ENCODE results near the gene ETV6.
"Not testable (repeated sequence)": the region's sequence is repeated elsewhere in the genome, so short reads cannot be mapped to it uniquely, and the experiment has no call there.

ETV6 gene

DNA sequence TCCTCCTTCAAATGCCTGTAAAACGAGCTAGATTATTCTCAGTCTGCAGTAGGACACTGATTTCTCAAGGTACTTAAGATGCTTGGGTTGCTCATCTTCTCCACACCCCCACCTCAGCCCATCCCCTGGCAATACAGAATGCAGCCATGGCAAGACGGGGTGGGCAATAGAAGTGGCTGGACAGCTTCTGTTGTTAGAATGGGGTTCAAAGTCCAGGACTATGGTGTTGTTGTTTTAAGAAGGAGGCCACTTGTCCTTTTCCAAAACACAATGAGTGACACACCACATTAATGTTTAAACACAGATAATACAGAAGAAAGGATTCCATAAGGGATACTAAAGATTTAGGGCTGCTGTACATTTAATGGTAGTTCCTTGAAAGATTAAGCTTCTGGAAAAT lies 232.4 kb downstream of the ETV6 start:
- DNase-seq (ENCODE audit: low read depth, low spot score) = no peak

DNA sequence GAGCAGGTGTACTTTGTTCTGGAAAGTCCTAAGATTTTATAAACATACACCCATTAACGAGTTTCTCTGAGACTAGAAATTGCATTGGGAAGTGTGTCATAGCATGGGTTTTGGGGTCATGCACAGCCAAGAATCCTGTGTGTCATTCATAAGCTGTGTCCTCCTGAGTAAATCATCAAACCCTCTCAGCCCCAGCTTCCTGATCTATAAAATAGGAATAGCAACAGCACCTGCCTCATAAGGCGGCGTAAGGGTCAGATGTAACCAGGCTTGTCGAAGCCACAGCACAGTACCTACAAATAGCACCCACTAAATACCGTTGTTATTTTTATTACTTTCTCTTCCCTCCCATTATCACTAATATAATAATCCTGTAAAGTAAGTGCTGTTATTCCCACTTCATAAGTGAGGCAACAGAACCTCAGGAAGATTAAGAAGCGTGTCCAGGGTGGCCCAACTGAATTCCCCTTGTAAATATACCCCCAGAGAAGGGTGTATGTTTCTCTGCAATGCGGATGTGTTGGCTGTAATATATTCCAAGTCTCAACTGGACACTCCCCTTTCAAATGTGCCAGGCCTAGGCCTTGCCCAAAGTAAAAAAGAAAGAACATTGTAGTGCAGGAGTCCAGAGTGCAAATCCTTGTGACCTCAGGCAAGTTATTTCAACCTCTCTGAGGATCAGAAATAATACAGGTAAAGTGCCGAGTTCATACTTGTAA lies 233.0 kb downstream of the ETV6 start:
- DNase-seq (ENCODE audit: low read depth, low spot score) = no peak

DNA sequence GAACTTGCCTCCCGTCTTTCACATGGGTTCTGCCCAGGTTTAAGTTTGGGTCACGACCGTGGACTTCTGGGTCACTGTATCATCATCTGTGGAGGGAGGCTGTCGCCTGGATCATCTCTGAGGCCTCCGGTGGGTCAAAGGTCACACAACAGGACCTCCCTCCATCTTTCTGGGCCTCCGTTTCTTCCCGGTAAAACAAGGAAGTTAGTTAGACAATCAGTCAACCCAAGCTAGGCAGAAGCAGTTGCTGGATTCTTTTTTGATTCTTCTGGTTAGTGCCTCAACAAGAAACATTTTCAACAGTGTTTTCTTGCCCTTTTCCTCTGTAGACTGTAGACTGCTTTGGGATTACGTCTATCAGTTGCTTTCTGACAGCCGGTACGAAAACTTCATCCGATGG lies 234.6 kb downstream of the ETV6 start:
- no peak for DNase-seq (ENCODE audit: low read depth, low spot score)

DNA sequence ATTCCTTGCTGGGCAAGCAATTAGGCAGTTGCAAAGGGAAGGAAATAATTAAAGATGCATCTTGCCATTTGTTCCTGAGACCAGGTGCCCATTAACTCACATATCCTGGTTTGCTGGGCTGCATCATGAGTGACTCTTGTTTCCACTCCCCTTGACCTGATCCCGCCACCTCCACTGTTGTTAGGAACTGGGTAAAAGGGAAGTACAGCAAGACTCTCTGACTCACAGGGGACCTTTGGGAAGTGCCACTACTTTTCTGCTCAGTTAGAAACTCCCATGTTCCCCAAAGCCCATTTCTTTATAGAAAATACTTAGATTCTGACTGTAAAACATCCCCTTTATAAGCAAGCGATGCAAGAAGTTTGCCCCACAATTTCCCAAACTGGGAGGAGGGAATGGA lies 235.2 kb downstream of the ETV6 start:
- no peak for DNase-seq (ENCODE audit: low read depth, low spot score)

DNA sequence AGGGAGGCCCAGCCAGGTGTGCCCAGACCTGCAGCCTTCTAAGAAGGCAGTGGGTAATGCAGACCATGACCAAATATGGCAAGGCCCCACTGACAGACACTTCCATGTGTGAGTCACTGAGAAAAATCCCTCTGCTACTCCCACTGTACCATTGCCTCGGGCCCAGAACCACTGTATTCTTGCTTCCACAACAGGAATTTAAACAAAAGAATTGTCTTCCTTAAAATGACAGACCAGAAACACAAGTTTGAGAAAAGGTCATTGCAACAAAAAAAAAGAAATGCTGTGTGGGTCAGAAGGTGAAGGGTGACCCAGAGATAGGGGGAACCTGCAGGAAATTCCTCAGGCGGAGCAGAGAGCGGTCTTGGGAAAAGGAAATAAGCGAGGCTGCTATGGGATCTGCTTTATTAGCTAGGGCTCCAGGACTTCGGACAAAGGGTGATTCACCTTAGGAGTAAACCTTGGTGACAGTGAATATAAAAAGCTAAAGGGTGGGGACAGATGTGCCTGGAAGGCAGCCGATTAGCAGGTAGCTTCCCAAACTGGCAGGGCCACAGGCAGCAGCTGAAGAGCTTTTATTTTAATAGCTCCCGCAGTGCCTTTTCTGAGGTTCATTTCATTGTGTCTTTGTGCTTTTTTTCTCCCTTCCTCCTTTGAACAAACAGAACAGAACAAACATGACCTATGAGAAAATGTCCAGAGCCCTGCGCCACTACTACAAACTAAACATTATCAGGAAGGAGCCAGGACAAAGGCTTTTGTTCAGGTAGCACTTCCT lies 236.0 kb downstream of the ETV6 start:
- DNase-seq (ENCODE audit: low read depth, low spot score) = no peak

DNA sequence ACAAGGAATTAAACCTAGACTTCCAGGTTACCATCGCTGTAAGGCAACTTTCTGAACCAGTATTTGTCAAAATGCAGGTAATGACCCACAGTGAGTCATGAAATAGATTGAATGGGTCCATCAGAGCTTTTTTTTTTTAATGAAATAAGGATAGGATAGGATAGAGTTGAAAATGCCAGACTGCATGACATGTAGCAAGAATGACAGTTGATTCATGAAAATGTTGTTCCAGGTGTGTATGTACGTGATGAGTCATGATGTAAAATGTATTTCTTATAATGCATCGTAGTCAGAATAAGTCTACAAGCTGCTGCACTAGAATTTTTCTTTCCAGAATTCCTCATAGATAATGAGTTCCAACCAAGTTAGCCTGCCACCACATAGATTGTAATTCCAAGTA lies 236.9 kb downstream of the ETV6 start:
- DNase-seq (ENCODE audit: low read depth, low spot score) = no peak

DNA sequence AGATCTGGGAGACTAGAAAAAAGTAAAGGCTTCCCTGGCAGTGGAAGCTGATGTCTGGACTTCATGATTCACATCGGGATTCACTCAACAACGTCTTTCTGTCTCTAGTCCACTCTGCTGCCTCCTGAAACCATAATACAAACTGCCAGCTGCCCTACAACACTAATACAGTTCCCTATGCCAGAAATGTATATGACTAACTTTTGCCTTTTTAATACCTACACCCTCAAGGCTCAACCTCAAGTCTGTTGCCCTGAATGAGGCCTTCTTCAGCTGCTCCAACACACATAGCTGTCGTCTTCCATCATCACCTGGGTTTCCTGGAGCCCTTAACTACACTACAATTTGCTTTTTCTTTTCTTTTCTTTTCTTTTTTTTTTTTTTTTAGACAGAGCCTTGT lies 238.6 kb downstream of the ETV6 start:
- no peak for DNase-seq (ENCODE audit: low read depth, low spot score)

DNA sequence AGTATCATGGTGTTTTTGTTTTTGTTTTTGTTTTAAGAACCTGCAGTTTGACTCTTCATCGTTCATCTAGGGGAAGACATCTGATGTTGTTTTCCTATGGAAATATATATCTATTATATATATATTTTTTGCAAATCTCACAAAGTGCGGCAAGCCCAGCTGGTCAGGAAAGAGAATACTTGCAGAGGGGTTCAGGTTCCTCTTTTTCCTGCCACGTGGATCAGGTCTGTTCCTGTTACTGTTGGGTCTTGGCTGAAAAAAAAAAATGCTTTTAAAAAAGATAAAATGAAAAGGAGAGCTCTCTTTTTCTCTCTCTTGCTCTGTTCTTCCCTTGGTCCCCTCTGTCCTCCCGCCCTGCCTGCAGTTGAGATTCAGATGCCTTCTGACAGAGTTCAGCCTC lies 241.9 kb downstream of the ETV6 start:
- DNase-seq (ENCODE audit: low read depth, low spot score) = no peak

DNA sequence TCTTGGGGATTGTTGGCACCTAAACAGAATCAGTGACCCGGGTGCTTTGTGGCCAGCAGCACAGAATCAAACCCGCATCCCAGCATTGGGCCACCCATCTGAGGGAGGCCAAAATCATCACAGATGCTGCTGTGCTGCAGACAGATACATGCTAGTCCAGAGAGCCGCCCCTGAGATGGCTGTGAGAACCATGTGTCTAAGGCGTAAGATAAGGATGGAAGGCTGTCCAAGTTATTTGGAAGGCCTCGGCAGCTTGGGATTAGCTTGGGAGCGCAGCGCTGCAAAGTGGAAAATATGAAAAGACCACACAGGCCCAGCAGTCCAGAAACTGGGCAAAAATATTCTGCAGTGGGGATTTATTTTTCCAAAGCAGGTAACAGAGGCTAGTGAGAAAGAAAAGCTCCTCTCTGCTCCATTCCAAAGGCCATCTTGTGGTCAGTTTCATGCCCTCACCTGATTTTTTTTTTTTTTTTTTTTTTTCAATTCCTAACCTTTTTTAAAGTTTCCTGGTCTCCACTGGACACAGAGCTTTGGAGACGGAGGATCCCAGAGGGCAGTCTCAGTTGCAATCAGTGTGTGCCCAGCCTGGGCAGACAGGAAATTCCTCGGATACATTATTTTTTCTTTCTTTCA lies 242.4 kb downstream of the ETV6 start:
- DNase-seq (ENCODE audit: low read depth, low spot score) = no peak

DNA sequence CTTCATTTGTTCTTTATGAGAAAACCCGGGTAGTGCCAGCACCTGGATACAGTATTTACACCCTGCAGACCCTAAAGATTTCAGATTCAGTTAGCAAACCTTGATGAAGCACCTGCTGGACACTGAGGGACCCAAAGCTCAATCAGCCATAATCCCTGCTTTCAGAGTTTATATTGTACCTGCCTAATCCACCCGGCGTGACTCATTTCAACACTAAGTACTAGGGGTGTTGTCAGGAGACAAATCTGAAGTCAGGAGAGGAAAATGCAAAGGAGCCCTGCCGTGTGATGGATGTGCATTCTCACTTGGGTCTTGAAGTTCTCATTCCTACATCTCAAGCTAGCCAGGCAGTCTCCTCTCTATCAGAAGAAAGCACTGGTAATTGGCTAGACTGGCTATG lies 244.5 kb downstream of the ETV6 start:
- DNase-seq (ENCODE audit: low read depth, low spot score) = no peak

DNA sequence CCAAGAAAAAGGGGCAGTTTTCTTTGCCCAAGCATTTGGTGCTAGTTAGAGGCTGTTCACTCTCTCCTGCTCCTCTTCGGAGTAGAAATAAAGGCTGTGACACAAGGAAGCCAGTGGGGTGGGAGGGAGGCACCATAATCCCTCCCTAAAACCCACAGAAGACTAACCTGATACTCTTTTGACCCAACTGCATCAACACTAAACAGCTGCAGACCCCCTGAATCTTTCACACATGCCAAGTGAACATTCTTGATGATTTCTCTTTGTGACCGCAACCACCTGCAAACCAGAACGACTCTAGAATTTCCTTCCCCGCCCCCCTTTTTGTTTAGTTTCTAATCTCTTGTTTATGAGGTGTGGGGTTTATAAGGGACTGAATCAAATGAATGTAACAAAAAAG lies 245.4 kb downstream of the ETV6 start:
- no peak for DNase-seq (ENCODE audit: low read depth, low spot score)

DNA sequence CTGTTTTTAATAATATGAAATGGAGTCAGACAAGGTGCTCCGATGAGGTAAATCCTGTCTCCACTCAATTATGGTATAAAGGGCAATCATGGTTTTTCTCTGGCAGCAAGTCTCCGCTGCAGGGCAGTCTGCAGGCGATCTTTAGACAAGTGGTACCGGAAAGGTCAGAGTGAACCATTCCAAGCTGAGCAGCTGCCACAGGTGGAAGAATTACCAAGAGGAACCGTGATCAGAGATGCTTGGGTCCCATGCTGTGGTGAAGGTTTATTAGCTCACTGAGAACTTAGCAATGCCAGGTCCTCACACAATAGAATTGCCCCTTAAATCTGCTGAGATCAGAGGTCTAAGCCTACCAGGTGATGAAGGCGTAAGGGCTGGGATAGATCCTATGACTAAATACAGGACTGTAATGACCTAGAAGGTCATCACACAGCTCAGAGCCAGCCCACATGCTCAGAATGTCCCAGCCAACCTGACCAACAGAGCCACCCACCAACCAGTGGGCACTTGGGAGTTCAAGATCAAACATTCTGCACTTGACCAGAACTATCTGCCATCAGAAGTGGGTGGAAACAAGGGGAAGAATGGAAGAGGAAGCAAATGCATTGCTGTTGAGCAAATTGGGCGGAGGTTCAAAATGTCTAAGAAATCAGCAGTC lies 246.1 kb downstream of the ETV6 start:
- no peak for DNase-seq (ENCODE audit: low read depth, low spot score)

DNA sequence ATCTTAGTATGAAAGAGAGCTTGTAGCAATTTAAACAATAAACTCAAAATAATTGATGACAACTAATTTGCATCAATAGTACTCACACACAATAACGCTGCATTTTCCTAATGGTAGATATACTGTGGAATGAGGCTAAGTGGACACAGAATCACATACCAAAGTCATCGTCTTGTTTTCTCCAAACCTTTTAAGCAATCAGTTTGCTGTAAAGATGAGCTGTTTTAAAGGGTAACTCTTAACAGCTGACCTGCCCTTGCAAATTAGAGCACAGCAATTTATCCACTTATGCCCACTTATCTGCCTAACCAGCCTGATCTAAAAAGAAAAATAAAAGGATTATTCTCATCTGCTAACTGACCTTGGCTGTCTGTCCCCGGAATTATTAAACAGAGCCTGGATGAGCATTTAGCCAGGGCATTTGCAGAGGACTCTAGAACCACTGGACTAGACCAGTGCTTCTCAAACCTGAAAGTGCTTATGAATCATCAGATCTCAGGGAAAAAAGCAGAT lies 247.0 kb downstream of the ETV6 start:
- DNase-seq (ENCODE audit: low read depth, low spot score) = no peak

DNA sequence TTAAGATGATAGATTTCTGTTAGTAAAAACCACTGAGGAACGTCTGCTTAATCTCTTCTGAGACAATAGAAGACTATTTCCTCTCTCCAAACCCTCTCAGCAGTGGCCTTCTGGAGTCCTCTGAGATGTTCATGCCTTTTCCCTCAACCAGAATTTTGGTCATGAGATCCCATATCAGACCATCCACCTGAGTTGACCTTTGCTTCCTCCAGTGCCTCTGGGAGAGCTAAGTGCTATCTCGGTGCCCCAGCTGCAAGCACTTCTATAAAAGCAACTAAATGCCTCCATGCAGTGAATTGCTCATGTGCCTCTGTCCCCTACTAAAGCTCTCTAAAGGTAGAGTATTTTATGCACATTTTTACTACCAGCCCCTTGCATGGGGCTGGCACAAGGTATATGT lies 248.4 kb downstream of the ETV6 start:
- no peak for DNase-seq (ENCODE audit: low read depth, low spot score)

DNA sequence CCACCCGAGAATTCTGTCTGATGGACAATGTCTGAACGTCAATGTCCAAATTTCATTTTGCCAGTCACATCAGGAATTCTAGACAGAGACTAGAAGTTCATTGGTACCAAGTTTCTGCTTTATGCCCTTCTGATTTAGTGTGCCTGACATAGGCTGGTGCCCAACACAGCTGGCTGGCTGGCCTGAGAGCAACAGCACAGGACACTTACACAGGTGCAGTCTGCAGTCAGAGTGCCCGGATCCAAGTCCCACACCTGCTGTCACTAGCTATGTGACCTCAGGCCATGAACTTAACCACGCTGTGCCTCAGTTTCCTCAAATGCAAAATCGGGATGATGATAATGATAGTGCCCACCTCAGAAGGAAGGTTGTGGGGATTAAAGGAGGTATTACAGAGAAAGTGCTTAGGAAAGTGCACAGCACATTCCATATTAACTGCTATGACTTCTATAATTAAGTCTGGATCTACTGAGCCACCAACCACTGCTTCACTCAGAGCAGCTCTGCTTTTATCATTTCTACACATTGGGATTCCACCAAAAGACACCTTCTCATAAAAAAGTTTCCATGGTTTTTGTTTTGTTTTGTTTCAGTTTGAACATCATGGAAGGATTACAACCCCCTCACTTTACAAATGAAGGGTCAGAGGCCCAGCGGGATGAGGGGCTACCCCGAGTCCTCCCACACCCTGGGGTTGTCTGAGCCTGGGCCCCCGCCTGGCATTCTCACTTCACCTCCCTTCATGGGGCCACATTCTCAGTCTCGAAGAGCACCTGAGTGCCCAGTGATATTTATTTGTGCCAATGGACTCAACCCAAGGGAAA lies 252.4 kb downstream of the ETV6 start:
- DNase-seq (ENCODE audit: low read depth, low spot score) = no peak

DNA sequence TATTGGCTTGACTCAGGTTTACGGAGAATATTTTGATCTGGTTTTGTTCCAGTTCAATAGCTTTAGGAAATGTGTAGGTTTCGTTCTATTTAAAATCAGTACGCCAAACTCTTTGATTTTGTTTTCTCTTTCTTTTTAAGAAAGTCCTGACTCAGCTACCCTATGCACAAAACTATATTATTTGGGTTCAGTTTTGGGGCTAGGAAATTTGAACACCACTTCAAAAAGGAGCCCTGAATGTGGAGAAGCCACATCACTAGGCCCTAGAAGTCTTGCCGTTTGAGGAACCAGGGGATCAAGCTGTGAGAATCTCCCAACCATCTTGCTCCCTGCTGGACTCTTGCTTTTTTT lies 253.0 kb downstream of the ETV6 start:
- no peak for DNase-seq (ENCODE audit: low read depth, low spot score)

DNA sequence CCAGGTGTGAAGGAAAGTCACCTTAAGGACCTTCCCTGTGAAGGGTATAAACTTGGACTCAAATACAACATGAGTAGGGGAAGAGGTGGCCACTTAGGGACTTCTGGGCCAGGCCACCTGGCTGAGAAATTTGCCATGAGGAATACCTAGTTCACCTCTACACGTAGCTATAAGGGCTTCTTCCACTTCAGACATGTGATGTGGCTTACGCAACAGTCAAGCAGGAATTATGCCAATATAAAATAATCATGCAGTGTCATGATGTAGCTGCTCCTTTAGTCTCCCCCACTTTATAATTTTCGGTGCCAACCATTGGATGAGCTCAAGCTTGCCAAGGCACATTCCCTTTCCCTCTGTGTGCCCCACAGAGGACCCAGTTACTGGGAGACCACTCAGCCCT lies 254.7 kb downstream of the ETV6 start:
- no peak for DNase-seq (ENCODE audit: low read depth, low spot score)

DNA sequence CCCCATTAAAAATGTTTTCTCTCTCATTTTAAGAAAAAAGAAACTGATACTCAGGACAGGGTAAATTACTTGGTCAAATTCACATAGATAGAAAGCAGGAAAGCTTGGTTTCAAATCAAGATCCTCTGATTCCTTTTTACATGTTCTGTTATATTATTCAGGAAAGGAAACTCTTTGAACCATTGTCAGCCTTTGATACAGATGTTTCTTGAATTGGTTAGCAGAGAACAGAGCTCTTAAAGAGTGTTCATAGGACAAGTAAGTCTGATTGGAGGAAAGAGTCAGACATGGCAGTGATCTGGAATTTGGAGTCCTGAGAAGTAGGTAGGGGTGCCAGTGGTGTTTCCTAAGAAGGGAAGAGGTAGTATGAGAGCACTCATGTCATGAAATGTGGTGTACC lies 256.1 kb downstream of the ETV6 start:
- no peak for DNase-seq (ENCODE audit: low read depth, low spot score)

DNA sequence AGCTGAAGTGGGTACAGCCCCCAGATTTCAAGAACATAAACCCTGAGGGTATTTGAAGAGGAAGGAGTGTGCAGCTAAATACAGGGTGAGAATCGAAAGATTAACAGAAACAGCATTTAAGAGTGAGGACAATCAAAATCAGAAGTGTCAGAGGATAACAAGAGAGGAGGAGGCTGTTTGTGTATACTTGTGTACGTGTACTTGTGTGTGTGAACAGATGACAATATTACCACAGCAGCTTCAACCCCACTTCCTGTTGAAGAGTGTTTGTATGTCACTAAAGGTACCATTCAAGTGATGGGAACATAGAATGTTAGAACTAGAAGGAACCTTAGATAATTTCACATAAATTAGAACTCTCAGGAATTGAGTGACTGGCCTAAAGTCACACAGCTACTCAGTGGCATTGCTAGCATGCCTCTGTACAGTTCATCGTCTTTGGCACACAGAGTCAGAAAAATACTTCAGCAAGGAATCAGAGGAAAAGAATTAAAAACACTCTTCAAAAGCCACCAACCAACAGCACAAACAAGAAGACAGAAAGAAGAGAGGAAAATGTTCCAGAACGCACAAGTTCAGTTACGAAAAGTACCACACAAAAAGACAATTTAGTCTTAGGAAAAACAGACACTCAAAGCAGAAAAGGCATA lies 256.9 kb downstream of the ETV6 start:
- DNase-seq (ENCODE audit: low read depth, low spot score) = no peak

DNA sequence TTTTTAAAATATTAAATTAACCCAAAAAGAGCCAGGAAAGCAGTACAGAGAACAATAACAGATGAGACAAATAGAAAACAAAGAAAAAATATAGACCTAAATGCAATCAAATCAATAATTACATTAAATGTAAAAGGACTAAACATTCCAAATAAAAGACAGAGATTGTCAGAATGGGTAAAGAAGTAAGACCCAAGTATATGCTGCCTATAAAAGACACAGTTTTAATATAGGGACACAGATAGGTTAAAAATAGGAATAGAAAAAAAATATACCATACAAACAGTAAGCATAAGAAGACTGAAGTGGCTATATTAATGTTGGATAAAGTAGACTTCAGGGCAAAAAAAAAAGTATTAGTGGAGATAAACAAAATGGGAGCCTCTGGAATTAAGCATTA lies 258.2 kb downstream of the ETV6 start:
- no peak for DNase-seq (ENCODE audit: low read depth, low spot score)

DNA sequence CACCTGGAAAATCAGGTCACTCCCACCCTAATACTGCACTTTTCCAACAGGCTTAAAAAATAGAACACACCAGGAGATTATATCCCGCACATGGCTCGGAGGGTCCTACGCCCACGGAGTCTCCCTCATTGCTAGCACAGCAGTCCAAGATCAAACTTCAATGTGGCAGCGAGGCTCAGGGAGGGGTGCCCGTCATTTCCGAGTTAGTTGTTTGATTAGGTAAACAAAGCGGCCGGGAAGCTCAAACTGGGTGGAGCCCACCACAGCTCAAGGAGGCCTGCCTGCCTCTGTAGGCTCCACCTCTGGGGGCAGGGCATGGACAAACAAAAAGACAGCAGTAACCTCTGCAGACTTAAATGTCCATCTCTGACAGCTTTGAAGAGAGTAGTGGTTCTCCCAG lies 259.9 kb downstream of the ETV6 start:
- DNase-seq (ENCODE audit: low read depth, low spot score) = not testable (repeated sequence)
